Gastrocnemius medialis (tissue), 4 donors: ENCODE results near the gene FBN2. TPM values are rescaled to one million over a fixed set of nuclear protein-coding genes. Genes with fewer than 3 reads are reported as not detected.
"Not testable (repeated sequence)": the region's sequence is repeated elsewhere in the genome, so short reads cannot be mapped to it uniquely, and the experiment has no call there.

Experiments used
- ATAC-seq, 2 donors: fragments of 150-250 bp; one replicate each; pipeline ENCODE4 v1.9.1; 2016
- DNase-seq, 2 donors: peaks; one replicate each; pipeline ENCODE4 v3.0.0-alpha.2; 2019
- H3K27ac ChIP-seq, 4 donors: fragments of 200-600 bp; sonication (generic); 1 replicate in 1 of 4; 2 replicates in 3 of 4; pipeline ENCODE4 v1.5.1; 2016 to 2018; ENCODE audit warnings: mild to moderate bottlenecking in 2 of 4, moderate library complexity in 1 of 4
- H3K27me3 ChIP-seq, 3 donors: fragments of 200-600 bp; sonication (generic) in 2 of 3; 1 replicate in 1 of 3; 2 replicates in 2 of 3; pipeline versions ENCODE4 v1.5.1 to v1.6.0; 2016 to 2019; ENCODE audit warnings: mild to moderate bottlenecking in 1 of 3, moderate library complexity in 1 of 3
- H3K36me3 ChIP-seq, 2 donors: fragments of 200-600 bp; sonication (generic) in 1 of 2; one replicate each; pipeline ENCODE4 v1.5.1; 2017 to 2018
- H3K4me1 ChIP-seq, 2 donors: fragments of 200-600 bp; sonication (generic) in 1 of 2; one replicate each; pipeline ENCODE4 v1.5.1; 2016 to 2017; ENCODE audit warnings: mild to moderate bottlenecking in 2 of 2
- H3K4me3 ChIP-seq, 4 donors: fragments of 200-600 bp; sonication (generic) in 3 of 4; 1 replicate in 1 of 4; 2 replicates in 3 of 4; pipeline ENCODE4 v1.5.1; 2016 to 2019; ENCODE audit warnings: mild to moderate bottlenecking in 2 of 4
- H3K9me3 ChIP-seq, 3 donors: fragments of 200-600 bp; sonication (generic) in 2 of 3; 1 replicate in 1 of 3; 2 replicates in 2 of 3; pipeline ENCODE4 v1.5.1; 2016 to 2019
- CTCF ChIP-seq, 5 experiments: fragments of 450-650 bp in 3 of 5; fragments of 200-600 bp in 2 of 5; sonication (generic) in 2 of 5; IDR thresholded peaks in 4 of 5; conservative IDR thresholded peaks in 1 of 5; 1 replicate in 4 of 5; 2 replicates in 1 of 5; pipeline ENCODE4 v1.5.1; 2016 to 2019; ENCODE audit warnings: antibody characterized with exemption in 5 of 5, mild to moderate bottlenecking in 3 of 5, moderate library complexity in 3 of 5
- POLR2A ChIP-seq, 2 donors: fragments of 450-650 bp; IDR thresholded peaks; one replicate each; pipeline ENCODE4 v1.6.1; 2017; ENCODE audit warnings: antibody characterized with exemption in 2 of 2, mild to moderate bottlenecking in 2 of 2, moderate library complexity in 2 of 2
- in situ Hi-C, 4 donors: fragments of 200-750 bp; cut with MboI; loops; one replicate each; pipeline versions ENCODE4 v1.15.0 to v1.8.0; 2017; ENCODE audit warnings: low sequenced_read_pairs in 4 of 4
- intact Hi-C: fragments of 100-400 bp; cut with DNase I; formaldehyde crosslinking; loops from one replicate; pipeline ENCODE4 v1.15.1; 2023; ENCODE audit warnings: low total_unique reads
- total RNA-seq, 4 donors: library from RNA; depleted of rRNA; stranded (reverse); fragments of >200 nt; gene quantifications; one replicate each; pipeline versions ENCODE4 v1.1.0 to v1.2.3, GENCODE V29; 2016

The FBN2 gene
- total RNA-seq, 4 donors from 2014 or later, result 0.07 to 0.20 TPM; not detected in 2

DNA sequence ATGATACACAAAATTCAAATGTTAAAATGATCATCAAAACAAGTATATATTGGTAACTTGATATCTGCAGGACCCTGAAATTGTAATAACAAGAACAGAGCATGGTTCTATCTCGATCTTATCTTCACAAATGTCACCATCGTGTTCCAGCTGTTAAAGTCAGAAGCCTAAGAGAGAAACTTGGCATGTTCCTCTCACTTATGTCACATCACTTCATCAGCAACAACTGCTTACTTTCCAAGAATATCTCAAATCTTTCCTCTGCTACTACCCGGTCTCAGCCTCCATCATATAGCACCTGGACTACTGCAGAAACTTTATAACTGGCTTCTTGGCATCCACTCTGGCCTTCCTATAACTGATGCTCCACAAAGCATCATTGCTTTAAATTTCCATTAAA lies 84.9 kb downstream of the FBN2 start:
- Histone ChIP-seq H3K27ac (no peak overlapping the region), H3K27me3 (peaks cover 0 to 3% (median 0%) of the 10 kb centered on the region in 3 donors), H3K36me3 (no peaks in the 10 kb centered on the region), H3K4me3 (no peak overlapping the region), H3K9me3 (no peaks in the 10 kb centered on the region), H3K4me1 (no peaks in the 10 kb centered on the region)
- ATAC-seq (no peak), DNase-seq (no peak)
- TF ChIP-seq CTCF (IDR thresholded peaks at IDR 0.05 in 4 of 5, conservative IDR thresholded peaks at IDR 0.05 in 1 of 5) (no peak), POLR2A (IDR thresholded peaks at IDR 0.05) (no peak)
- intact Hi-C loops, result no loop called here
- in situ Hi-C loops, result no loop called here

DNA sequence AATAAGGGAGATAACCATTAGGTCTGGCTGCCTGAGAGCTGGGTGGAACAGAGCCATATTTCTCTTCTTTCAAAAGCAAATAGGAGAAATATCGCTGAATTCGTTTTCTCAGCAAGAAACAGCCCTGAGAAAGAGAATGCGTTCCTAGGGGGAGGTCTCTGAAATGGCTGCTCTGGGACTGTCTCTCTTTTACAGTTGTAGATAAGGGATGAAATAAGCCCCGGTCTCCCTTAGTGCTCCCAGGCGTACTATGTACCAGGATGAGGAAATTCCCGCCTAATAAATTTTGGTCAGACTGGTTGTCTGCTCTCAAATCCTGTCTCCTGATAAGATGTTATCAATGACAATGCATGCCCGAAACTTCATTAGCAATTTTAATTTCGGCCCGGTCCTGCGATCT lies 90.8 kb downstream of the FBN2 start:
- DNase-seq, intact Hi-C loops, H3K27ac ChIP-seq, H3K4me3 ChIP-seq, H3K4me1 ChIP-seq, ATAC-seq, in situ Hi-C loops, H3K9me3 ChIP-seq, H3K36me3 ChIP-seq, H3K27me3 ChIP-seq: not testable (repeated sequence)

GRCh38 chr5:128441941-128442350 lies 96.1 kb downstream of the FBN2 start:
- Histone ChIP-seq H3K36me3 (no peaks in the 10 kb centered on the region), H3K27ac (no peak overlapping the region), H3K4me1 (no peaks in the 10 kb centered on the region), H3K27me3 (no peaks in the 10 kb centered on the region), H3K9me3 (no peaks in the 10 kb centered on the region), H3K4me3 (no peak overlapping the region)
- in situ Hi-C loops, result no loop called here
- no peak for ATAC-seq
- no peak for TF ChIP-seq POLR2A (IDR thresholded peaks at IDR 0.05)
- no peak for TF ChIP-seq CTCF (IDR thresholded peaks at IDR 0.05 in 4 of 5, conservative IDR thresholded peaks at IDR 0.05 in 1 of 5)
- intact Hi-C loops, result no loop called here
- DNase-seq, result no peak

DNA sequence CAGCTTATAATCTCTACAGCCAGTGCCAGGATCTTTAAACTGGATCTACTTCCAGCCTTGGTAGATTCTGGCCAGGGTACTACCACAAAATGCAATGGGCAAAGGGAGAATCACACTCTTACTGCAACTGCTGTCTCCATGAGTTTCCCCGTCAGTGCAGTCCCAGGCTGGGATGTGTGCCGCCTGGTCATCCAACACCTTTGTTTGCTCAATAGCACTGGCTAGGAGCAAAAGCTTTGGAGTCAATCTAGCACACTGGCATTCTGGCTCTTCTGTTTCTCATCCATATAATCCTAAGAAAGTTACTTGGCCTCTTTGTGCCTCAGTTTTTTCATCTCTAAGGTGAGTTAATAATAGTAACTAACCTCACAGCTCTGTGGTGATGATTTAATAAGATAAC lies 96.9 kb downstream of the FBN2 start:
- DNase-seq, result no peak
- Histone ChIP-seq H3K4me1 (no peaks in the 10 kb centered on the region), H3K36me3 (no peaks in the 10 kb centered on the region), H3K27ac (no peak overlapping the region), H3K27me3 (no peaks in the 10 kb centered on the region), H3K9me3 (no peaks in the 10 kb centered on the region), H3K4me3 (no peak overlapping the region)
- TF ChIP-seq CTCF (IDR thresholded peaks at IDR 0.05 in 4 of 5, conservative IDR thresholded peaks at IDR 0.05 in 1 of 5), result no peak
- TF ChIP-seq POLR2A (IDR thresholded peaks at IDR 0.05), result no peak
- ATAC-seq, result peak in 1 of 2 donors; percentile 56
- in situ Hi-C loops, result no loop called here
- intact Hi-C loops, result no loop called here

GRCh38 chr5:128436749-128437188 lies 101.3 kb downstream of the FBN2 start:
- no peaks in the 10 kb centered on the region for H3K36me3 ChIP-seq
- H3K9me3 ChIP-seq, result no peaks in the 10 kb centered on the region
- TF ChIP-seq CTCF (IDR thresholded peaks at IDR 0.05 in 4 of 5, conservative IDR thresholded peaks at IDR 0.05 in 1 of 5) (no peak), POLR2A (IDR thresholded peaks at IDR 0.05) (no peak)
- intact Hi-C loops (no loop called here), in situ Hi-C loops (no loop called here)
- no peak overlapping the region for H3K27ac ChIP-seq
- ATAC-seq (no peak), DNase-seq (no peak)
- no peaks in the 10 kb centered on the region for H3K27me3 ChIP-seq
- no peaks in the 10 kb centered on the region for H3K4me1 ChIP-seq
- no peak overlapping the region for H3K4me3 ChIP-seq
